ENCODE data around the gene CAPS2.

GRCh38 chr12:75269209-75269608 is 60.9 kb downstream of the CAPS2 start:
- TF ChIP-seq CTCF (IDR thresholded peaks at IDR 0.05) (no peak), POLR2A (IDR thresholded peaks at IDR 0.05) (no peak)

Measured in suprapubic skin (tissue), 3 donors.